HG02943 (cell line): ENCODE measurements around the gene KIF6.
A peak's percentile ranks its signal among the peaks of the same experiment; 100 is the strongest.
"Not testable (repeated sequence)": the region's sequence is repeated elsewhere in the genome, so short reads cannot be mapped to it uniquely, and the experiment has no call there.

Source experiments
- ATAC-seq: cut with Tn5 transposase; IDR thresholded peaks from one replicate; pipeline ENCODE4 v1.9.1; 2021; ENCODE audit warnings: mild to moderate bottlenecking, low read depth, moderate library complexity; ENCODE audit not compliant: unreplicated experiment

Gene KIF6

GRCh38 chr6:39724787-39725631 is at the start of gene KIF6:
Gene KIF6 (minus strand): TSS chr6:39725408. CDS start chr6:39725310, 98 bp downstream.
- ATAC-seq = peak; percentile 97

- ATAC-seq = no peak
Observed at GRCh38 chr6:39773782-39774181, 48.6 kb upstream of the KIF6 start.

GRCh38 chr6:39772559-39773273 is 47.5 kb upstream of the KIF6 start:
- no peak for ATAC-seq

GRCh38 chr6:39770446-39770845 is 45.2 kb upstream of the KIF6 start:
- no peak for ATAC-seq

GRCh38 chr6:39769012-39769411 is 43.8 kb upstream of the KIF6 start:
- ATAC-seq = no peak

- no peak for ATAC-seq
Observed at GRCh38 chr6:39765508-39766065, 40.4 kb upstream of the KIF6 start.

GRCh38 chr6:39760226-39760952 is 35.2 kb upstream of the KIF6 start:
- no peak for ATAC-seq

- no peak for ATAC-seq
Observed at GRCh38 chr6:39758905-39759605, 33.8 kb upstream of the KIF6 start.

GRCh38 chr6:39756582-39756981 is 31.4 kb upstream of the KIF6 start:
- no peak for ATAC-seq

GRCh38 chr6:39755231-39755630 is 30.0 kb upstream of the KIF6 start:
- no peak for ATAC-seq

- ATAC-seq = no peak
Observed at GRCh38 chr6:39754514-39755115, 29.4 kb upstream of the KIF6 start.

GRCh38 chr6:39753725-39754045 is 28.5 kb upstream of the KIF6 start:
- no peak for ATAC-seq

GRCh38 chr6:39752835-39753724 is 27.9 kb upstream of the KIF6 start:
- ATAC-seq = no peak

- no peak for ATAC-seq
Observed at GRCh38 chr6:39746795-39747194, 21.6 kb upstream of the KIF6 start.

- ATAC-seq = no peak
Observed at GRCh38 chr6:39733704-39734103, 8.5 kb upstream of the KIF6 start.

- no peak for ATAC-seq
Observed at GRCh38 chr6:39731565-39731964, 6.4 kb upstream of the KIF6 start.

GRCh38 chr6:39729945-39730344 is 4.7 kb upstream of the KIF6 start:
- ATAC-seq = no peak

- no peak for ATAC-seq
Observed at GRCh38 chr6:39725632-39725997, 407 bp upstream of the KIF6 start.

- not testable (repeated sequence) for ATAC-seq
Observed at GRCh38 chr6:39723350-39723749, 1.9 kb downstream of the KIF6 start.
